HG02981 (cell line): ENCODE data around the gene CBFA2T3.

Experiments
- ATAC-seq: cut with Tn5 transposase; IDR thresholded peaks from one replicate; pipeline ENCODE4 v1.9.1; 2021; ENCODE audit warnings: mild to moderate bottlenecking, moderate library complexity; ENCODE audit not compliant: unreplicated experiment

CBFA2T3 gene

GRCh38 chr16:88940862-88941817, 35.9 kb downstream of the CBFA2T3 start:
- ATAC-seq: no peak

GRCh38 chr16:88939972-88940861, 36.8 kb downstream of the CBFA2T3 start:
- no peak for ATAC-seq

GRCh38 chr16:88939245-88939971, 37.6 kb downstream of the CBFA2T3 start:
- ATAC-seq: no peak

GRCh38 chr16:88938777-88939244, 38.2 kb downstream of the CBFA2T3 start:
- ATAC-seq: no peak

GRCh38 chr16:88938119-88938776, 38.8 kb downstream of the CBFA2T3 start:
- ATAC-seq: no peak

GRCh38 chr16:88937206-88937621, 39.8 kb downstream of the CBFA2T3 start:
- ATAC-seq: no peak

- no peak for ATAC-seq
Measured at GRCh38 chr16:88936556-88937205, 40.3 kb downstream of the CBFA2T3 start.

- no peak for ATAC-seq
Measured at GRCh38 chr16:88936008-88936555, 40.9 kb downstream of the CBFA2T3 start.

GRCh38 chr16:88934066-88934667, 42.8 kb downstream of the CBFA2T3 start:
- ATAC-seq: no peak

GRCh38 chr16:88932929-88933328, 44.1 kb downstream of the CBFA2T3 start:
- ATAC-seq: no peak

- ATAC-seq: no peak
Measured at GRCh38 chr16:88931936-88932335, 45.1 kb downstream of the CBFA2T3 start.

GRCh38 chr16:88931373-88931900, 45.6 kb downstream of the CBFA2T3 start:
- ATAC-seq: no peak

- no peak for ATAC-seq
Measured at GRCh38 chr16:88930716-88931115, 46.3 kb downstream of the CBFA2T3 start.

GRCh38 chr16:88929091-88929445, 47.9 kb downstream of the CBFA2T3 start:
- ATAC-seq: no peak

GRCh38 chr16:88928405-88929090, 48.5 kb downstream of the CBFA2T3 start:
- no peak for ATAC-seq

- ATAC-seq: no peak
Measured at GRCh38 chr16:88927661-88928060, 49.3 kb downstream of the CBFA2T3 start.

GRCh38 chr16:88927010-88927409, 50.0 kb downstream of the CBFA2T3 start:
- no peak for ATAC-seq

GRCh38 chr16:88926374-88926990, 50.5 kb downstream of the CBFA2T3 start:
- no peak for ATAC-seq
